ENCODE data around the gene DENND4A. TPM values are rescaled to one million over a fixed set of nuclear protein-coding genes. Genes with fewer than 3 reads are reported as not detected.

Gene DENND4A
- total and polyA plus RNA-seq, 8 donors = 20.6 to 26.3 (median 23.7) TPM

DNA sequence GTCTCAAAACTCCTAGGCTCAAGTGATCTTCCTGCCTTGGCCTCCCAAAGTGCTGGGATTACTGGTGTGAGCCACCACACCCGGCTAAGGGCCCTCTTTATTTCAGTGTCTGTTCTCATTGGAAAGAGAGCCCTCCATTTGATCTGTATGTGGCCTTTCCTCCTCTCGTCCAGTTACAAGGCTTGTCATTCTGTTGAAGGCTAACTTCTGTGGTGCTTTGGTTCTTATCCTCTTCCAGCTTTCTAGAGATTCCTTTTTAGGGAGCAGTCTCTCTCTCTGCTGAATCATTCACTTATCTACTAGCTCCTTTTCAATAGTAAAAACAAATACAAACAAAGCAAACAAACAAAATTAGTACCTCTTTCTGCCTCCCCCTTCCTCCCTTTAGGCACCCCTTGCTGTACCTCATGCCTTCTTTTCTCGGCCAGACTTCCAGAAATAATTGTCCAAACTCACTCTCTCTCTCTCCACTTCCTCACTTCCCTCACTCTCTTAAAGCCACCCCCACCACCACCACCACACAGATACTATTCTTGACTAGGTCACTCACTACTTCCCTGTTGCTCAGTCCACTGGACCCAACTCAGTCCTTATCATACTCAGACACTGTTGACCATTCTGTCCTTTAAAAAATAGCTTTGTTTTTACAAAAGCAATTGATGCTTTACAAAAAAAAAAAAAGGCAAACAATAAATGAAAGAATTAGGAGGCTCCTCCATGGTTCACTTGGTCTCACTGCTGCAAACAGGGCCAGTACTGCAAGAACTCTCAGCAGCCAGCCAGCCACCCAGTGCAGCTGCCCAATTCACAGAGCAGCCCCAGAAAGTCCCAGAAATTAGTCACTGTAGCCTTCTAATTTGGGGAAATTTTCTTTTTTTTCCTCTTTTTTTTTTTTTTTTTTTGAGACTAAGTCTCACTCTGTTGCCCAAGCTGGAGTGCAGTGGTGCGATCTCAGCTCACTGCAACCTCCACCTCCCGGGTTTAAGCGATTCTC, 45.5 kb upstream of the DENND4A start:
- Histone ChIP-seq H3K9me3 (no peaks in the 10 kb centered on the region), H3K4me1 (peaks cover 22 to 75% of the 10 kb centered on the region in 2 donors), H3K27me3 (no peaks in the 10 kb centered on the region), H3K27ac (peak overlapping the region in 1 of 2 donors; percentile 55), H3K36me3 (no peaks in the 10 kb centered on the region), H3K4me3 (no peak overlapping the region)
- DNase-seq (no peak), ATAC-seq (peak; percentile 18)
- TF ChIP-seq, protein P1, sequence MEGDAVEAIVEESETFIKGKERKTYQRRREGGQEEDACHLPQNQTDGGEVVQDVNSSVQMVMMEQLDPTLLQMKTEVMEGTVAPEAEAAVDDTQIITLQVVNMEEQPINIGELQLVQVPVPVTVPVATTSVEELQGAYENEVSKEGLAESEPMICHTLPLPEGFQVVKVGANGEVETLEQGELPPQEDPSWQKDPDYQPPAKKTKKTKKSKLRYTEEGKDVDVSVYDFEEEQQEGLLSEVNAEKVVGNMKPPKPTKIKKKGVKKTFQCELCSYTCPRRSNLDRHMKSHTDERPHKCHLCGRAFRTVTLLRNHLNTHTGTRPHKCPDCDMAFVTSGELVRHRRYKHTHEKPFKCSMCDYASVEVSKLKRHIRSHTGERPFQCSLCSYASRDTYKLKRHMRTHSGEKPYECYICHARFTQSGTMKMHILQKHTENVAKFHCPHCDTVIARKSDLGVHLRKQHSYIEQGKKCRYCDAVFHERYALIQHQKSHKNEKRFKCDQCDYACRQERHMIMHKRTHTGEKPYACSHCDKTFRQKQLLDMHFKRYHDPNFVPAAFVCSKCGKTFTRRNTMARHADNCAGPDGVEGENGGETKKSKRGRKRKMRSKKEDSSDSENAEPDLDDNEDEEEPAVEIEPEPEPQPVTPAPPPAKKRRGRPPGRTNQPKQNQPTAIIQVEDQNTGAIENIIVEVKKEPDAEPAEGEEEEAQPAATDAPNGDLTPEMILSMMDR (IDR thresholded peaks at IDR 0.05) = no peak
- intact Hi-C loops (cut with DNase I) = no loop called here

DNA sequence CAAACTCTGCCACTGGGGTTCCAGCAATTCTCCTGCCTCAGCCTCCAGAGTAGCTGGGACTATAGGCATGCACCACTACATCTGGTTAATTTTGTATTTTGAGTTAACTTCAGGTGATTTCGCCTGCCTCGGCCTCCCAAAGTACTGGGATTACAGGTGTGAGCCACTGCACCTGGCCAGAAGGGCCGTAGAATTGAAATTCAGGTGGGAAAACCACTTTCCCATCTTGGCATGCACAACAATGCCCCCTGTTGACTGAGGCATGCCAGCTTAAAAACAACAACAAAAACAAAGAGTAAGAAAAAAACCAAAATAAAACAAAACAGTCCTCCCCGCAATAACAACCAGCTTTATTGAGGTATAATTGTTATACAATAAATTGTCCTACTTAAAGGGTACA, 44.6 kb upstream of the DENND4A start:
- H3K27me3 ChIP-seq = no peaks in the 10 kb centered on the region
- H3K27ac ChIP-seq = no peak overlapping the region
- no peaks in the 10 kb centered on the region for H3K36me3 ChIP-seq
- no peaks in the 10 kb centered on the region for H3K9me3 ChIP-seq
- DNase-seq (no peak), ATAC-seq (no peak)
- no peak overlapping the region for H3K4me3 ChIP-seq
- TF ChIP-seq, protein P1 (IDR thresholded peaks at IDR 0.05) = no peak
- intact Hi-C loops (cut with DNase I) = no loop called here
- H3K4me1 ChIP-seq = peaks cover 23 to 80% of the 10 kb centered on the region in 2 donors

DNA sequence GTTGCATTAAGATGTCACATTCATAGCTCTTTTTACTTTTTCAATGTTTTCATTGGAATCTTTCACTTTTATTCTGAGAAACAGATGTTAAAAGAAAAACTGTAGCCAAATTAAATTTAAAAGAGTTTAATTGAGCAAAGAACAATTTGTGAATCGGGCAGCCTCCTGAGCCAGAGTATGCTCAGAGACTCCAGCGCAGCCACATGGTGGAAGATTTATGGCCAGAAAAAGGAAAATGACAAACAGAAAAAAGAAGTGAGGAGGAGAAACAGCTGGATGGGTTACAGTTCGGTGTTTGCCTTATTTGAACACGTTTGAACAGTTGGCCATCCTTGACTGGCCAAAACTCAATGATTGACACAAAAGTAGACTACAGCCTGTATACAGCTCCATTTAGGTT, 43.4 kb upstream of the DENND4A start:
- ATAC-seq (no peak), DNase-seq (no peak)
- H3K4me3 ChIP-seq = no peak overlapping the region
- no peaks in the 10 kb centered on the region for H3K27me3 ChIP-seq
- H3K9me3 ChIP-seq = no peaks in the 10 kb centered on the region
- no peaks in the 10 kb centered on the region for H3K36me3 ChIP-seq
- H3K4me1 ChIP-seq = peaks cover 14 to 74% of the 10 kb centered on the region in 2 donors
- TF ChIP-seq, protein P1 (IDR thresholded peaks at IDR 0.05) = no peak
- H3K27ac ChIP-seq = peak overlapping the region in 1 of 2 donors; percentile 96
- intact Hi-C loops (cut with DNase I) = no loop called here

GRCh38 chr15:65834603-65835282, 42.6 kb upstream of the DENND4A start:
- Histone ChIP-seq H3K27ac (peak overlapping the region in 1 of 2 donors; percentile 96), H3K4me3 (no peak overlapping the region), H3K27me3 (no peaks in the 10 kb centered on the region), H3K9me3 (no peaks in the 10 kb centered on the region), H3K36me3 (no peaks in the 10 kb centered on the region), H3K4me1 (peaks cover 14 to 73% of the 10 kb centered on the region in 2 donors)
- ATAC-seq (no peak), DNase-seq (no peak)
- intact Hi-C loops (cut with DNase I) = no loop called here
- TF ChIP-seq, protein P1 (IDR thresholded peaks at IDR 0.05) = no peak

Data from left lung (tissue), 10 donors.